Liver (tissue), 9 donors: ENCODE data around the gene ABCC2. TPM values are rescaled to one million over a fixed set of nuclear protein-coding genes. Genes with fewer than 3 reads are reported as not detected.

Experiments used
- DNase-seq: peaks from one replicate; pipeline ENCODE4 v3.0.0-alpha.2; 2017; ENCODE audit warnings: low spot score
- H3K27ac ChIP-seq, 2 donors: one replicate each; pipeline ENCODE4 v1.7.0; 2013; ENCODE audit warnings: inconsistent platforms in 2 of 2, low read length in 2 of 2, control low read depth in 1 of 2, low read depth in 1 of 2, mild to moderate bottlenecking in 1 of 2
- H3K27me3 ChIP-seq, 4 donors: one replicate each; pipeline versions ENCODE4 v1.6.1 to v1.7.0; 2013; ENCODE audit warnings: low read length in 3 of 4, inconsistent platforms in 1 of 4, mild to moderate bottlenecking in 1 of 4, moderate library complexity in 1 of 4; ENCODE audit not compliant: control insufficient read depth in 4 of 4, insufficient read depth in 4 of 4
- H3K36me3 ChIP-seq, 4 donors: one replicate each; pipeline versions ENCODE4 v1.6.1 to v1.7.0; 2013; ENCODE audit warnings: low read length in 3 of 4, mild to moderate bottlenecking in 3 of 4, low read depth in 1 of 4, moderate library complexity in 1 of 4; ENCODE audit not compliant: control insufficient read depth in 4 of 4, insufficient read depth in 3 of 4
- H3K4me1 ChIP-seq, 4 donors: one replicate each; pipeline versions ENCODE4 v1.6.1 to v1.7.0; 2013; ENCODE audit warnings: low read length in 3 of 4, mild to moderate bottlenecking in 3 of 4, moderate library complexity in 1 of 4; ENCODE audit not compliant: control insufficient read depth in 4 of 4, insufficient read depth in 4 of 4
- H3K4me3 ChIP-seq, 3 donors: one replicate each; pipeline versions ENCODE4 v1.6.1 to v1.7.0; 2013; ENCODE audit warnings: low read length in 3 of 3, control low read depth in 1 of 3, low read depth in 1 of 3, mild to moderate bottlenecking in 1 of 3
- H3K9ac ChIP-seq, 2 donors: one replicate each; pipeline ENCODE4 v1.7.0; 2013; ENCODE audit warnings: low read length in 2 of 2, mild to moderate bottlenecking in 2 of 2, moderate library complexity in 2 of 2, control low read depth in 1 of 2, low read depth in 1 of 2
- H3K9me3 ChIP-seq, 4 donors: one replicate each; pipeline versions ENCODE4 v1.6.1 to v1.7.0; 2013; ENCODE audit warnings: low read length in 3 of 4; ENCODE audit not compliant: control insufficient read depth in 4 of 4
- CTCF ChIP-seq: fragments of 150-350 bp; IDR thresholded peaks from 2 replicates; pipeline ENCODE4 v1.5.1; 2017; ENCODE audit warnings: improper control_type of control experiment, low read depth, low read length; ENCODE audit not compliant: missing input control
- EGR1 ChIP-seq, 2 donors: IDR thresholded peaks; 2 replicates each; pipeline ENCODE4 v1.6.1; 2016 to 2018; ENCODE audit warnings: antibody characterized with exemption in 2 of 2, low read depth in 2 of 2
- FOXA1 ChIP-seq: IDR thresholded peaks from 2 replicates; pipeline ENCODE4 v1.6.1; 2016; ENCODE audit warnings: antibody characterized with exemption
- FOXA2 ChIP-seq: IDR thresholded peaks from 2 replicates; pipeline ENCODE4 v1.6.1; 2016; ENCODE audit warnings: antibody characterized with exemption
- GABPA ChIP-seq, 2 donors: IDR thresholded peaks in 1 of 2; conservative IDR thresholded peaks in 1 of 2; 2 replicates each; pipeline ENCODE4 v1.6.1; 2016; ENCODE audit warnings: antibody characterized with exemption in 2 of 2, mild to moderate bottlenecking in 1 of 2, moderate library complexity in 1 of 2
- HNF4A ChIP-seq, 2 donors: conservative IDR thresholded peaks; 2 replicates each; pipeline ENCODE4 v1.6.1; 2016; ENCODE audit warnings: antibody characterized with exemption in 2 of 2, mild to moderate bottlenecking in 2 of 2
- HNF4G ChIP-seq: IDR thresholded peaks from 2 replicates; pipeline ENCODE4 v1.6.1; 2016; ENCODE audit warnings: antibody characterized with exemption
- JUND ChIP-seq, 2 donors: IDR thresholded peaks; 2 replicates each; pipeline ENCODE4 v1.6.1; 2016; ENCODE audit warnings: antibody characterized with exemption in 2 of 2
- NR2F2 ChIP-seq: IDR thresholded peaks from 2 replicates; pipeline ENCODE4 v1.6.1; 2016; ENCODE audit warnings: antibody characterized with exemption
- RAD21 ChIP-seq, 2 donors: IDR thresholded peaks; 2 replicates each; pipeline ENCODE4 v1.6.1; 2016; ENCODE audit warnings: antibody characterized with exemption in 2 of 2, mild to moderate bottlenecking in 2 of 2
- REST ChIP-seq: IDR thresholded peaks from 2 replicates; pipeline ENCODE4 v1.6.1; 2016; ENCODE audit warnings: antibody characterized with exemption, mild to moderate bottlenecking
- RXRA ChIP-seq, 2 donors: IDR thresholded peaks; 2 replicates each; pipeline ENCODE4 v1.6.1; 2017 to 2018; ENCODE audit warnings: antibody characterized with exemption in 2 of 2, mild to moderate bottlenecking in 1 of 2
- SP1 ChIP-seq: IDR thresholded peaks from 2 replicates; pipeline ENCODE4 v1.6.1; 2018; ENCODE audit warnings: antibody characterized with exemption, mild to moderate bottlenecking
- YY1 ChIP-seq: IDR thresholded peaks from 2 replicates; pipeline ENCODE4 v1.6.1; 2016; ENCODE audit warnings: antibody characterized with exemption, mild to moderate bottlenecking
- ZBTB33 ChIP-seq: IDR thresholded peaks from 2 replicates; pipeline ENCODE4 v1.6.1; 2016; ENCODE audit warnings: antibody characterized with exemption
- WGBS: extraction: QIAGEN DNeasy Blood & Tissue Kit; methylation state at CpG from one replicate; pipeline ENCODE4 v1.1.7; 2013; 5-methylcytosine and 5-hydroxymethylcytosine counted together
- polyA plus RNA-seq, 2 donors: library from polyadenylated mRNA; stranded (reverse) in 1 of 2; unstranded in 1 of 2; fragments of 200-250 nt in 1 of 2; fragments of >200 nt in 1 of 2; fragmentation: Nextera tagmentation in 1 of 2; extraction: Ambion mirVana in 1 of 2; gene quantifications; one replicate each; pipeline versions ENCODE4 v1.2.1 to v1.2.3, GENCODE V29; 2013 to 2015
- total RNA-seq, 2 donors: library from RNA; depleted of rRNA; stranded (reverse); fragments of >200 nt; gene quantifications; one replicate each; pipeline ENCODE4 v1.2.3, GENCODE V29; 2014
- TF ChIP-seq, protein P1 (sequence below): IDR thresholded peaks from 2 replicates; pipeline ENCODE4 v1.6.1; 2016; ENCODE audit warnings: antibody characterized with exemption
- donor health status: healthy.
- donor health status: healthy.
- donor health status: healthy.
- donor health status: healthy.
- donor health status: healthy.

Gene ABCC2
- total and polyA plus RNA-seq, 4 donors: 45.6 to 234 (median 70.1) TPM

- peaks cover 0 to 1% (median 0%) of the 10 kb centered on the region in 4 donors for H3K4me1 ChIP-seq
- H3K9ac ChIP-seq: no peak overlapping the region
- no peak overlapping the region for H3K27ac ChIP-seq
- WGBS: 93% methylated on average over 6 of the region's 6 CpGs
- no peaks in the 10 kb centered on the region for H3K9me3 ChIP-seq
- H3K27me3 ChIP-seq: no peaks in the 10 kb centered on the region
- no peak for TF ChIP-seq FOXA2
- no peak for TF ChIP-seq EGR1 (IDR thresholded peaks at IDR 0.05; ENCODE audit: low read depth in 2 of 2)
- TF ChIP-seq JUND (IDR thresholded peaks at IDR 0.05): no peak
- no peak for TF ChIP-seq FOXA1
- H3K36me3 ChIP-seq: peaks cover 10 to 88% (median 80%) of the 10 kb centered on the region in 4 donors
- no peak overlapping the region for H3K4me3 ChIP-seq
- no peak for DNase-seq
Measured at GRCh38 chr10:99796928-99797327, 14.5 kb downstream of the ABCC2 start.

GRCh38 chr10:99798031-99798430 lies 15.6 kb downstream of the ABCC2 start:
- Histone ChIP-seq H3K9ac (no peak overlapping the region), H3K27ac (no peak overlapping the region), H3K4me1 (no peaks in the 10 kb centered on the region), H3K4me3 (no peak overlapping the region), H3K36me3 (peaks cover 9 to 85% (median 81%) of the 10 kb centered on the region in 4 donors), H3K27me3 (no peaks in the 10 kb centered on the region), H3K9me3 (no peaks in the 10 kb centered on the region)
- WGBS: 86% methylated on average over 4 of the region's 4 CpGs
- TF ChIP-seq YY1 (no peak), SP1 (no peak), HNF4A (conservative IDR thresholded peaks at IDR 0.05) (no peak), FOXA2 (no peak), REST (no peak), ZBTB33 (no peak), JUND (IDR thresholded peaks at IDR 0.05) (no peak), NR2F2 (no peak), EGR1 (IDR thresholded peaks at IDR 0.05; ENCODE audit: low read depth in 2 of 2) (no peak), RXRA (IDR thresholded peaks at IDR 0.05) (no peak), CTCF (no peak), HNF4G (no peak), GABPA (IDR thresholded peaks at IDR 0.05 in 1 of 2, conservative IDR thresholded peaks at IDR 0.05 in 1 of 2) (no peak), RAD21 (IDR thresholded peaks at IDR 0.05) (no peak)
- TF ChIP-seq, protein P1, sequence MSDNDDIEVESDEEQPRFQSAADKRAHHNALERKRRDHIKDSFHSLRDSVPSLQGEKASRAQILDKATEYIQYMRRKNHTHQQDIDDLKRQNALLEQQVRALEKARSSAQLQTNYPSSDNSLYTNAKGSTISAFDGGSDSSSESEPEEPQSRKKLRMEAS: no peak
- no peak for DNase-seq
